HG02885 (cell line): Measurements from ENCODE around the gene SUSD1.
"Not testable (repeated sequence)": the region's sequence is repeated elsewhere in the genome, so short reads cannot be mapped to it uniquely, and the experiment has no call there.

Experiments used
- ATAC-seq: cut with Tn5 transposase; IDR thresholded peaks from one replicate; pipeline ENCODE4 v1.9.1; 2021; ENCODE audit warnings: mild to moderate bottlenecking; ENCODE audit not compliant: unreplicated experiment, poor library complexity

Gene SUSD1

DNA sequence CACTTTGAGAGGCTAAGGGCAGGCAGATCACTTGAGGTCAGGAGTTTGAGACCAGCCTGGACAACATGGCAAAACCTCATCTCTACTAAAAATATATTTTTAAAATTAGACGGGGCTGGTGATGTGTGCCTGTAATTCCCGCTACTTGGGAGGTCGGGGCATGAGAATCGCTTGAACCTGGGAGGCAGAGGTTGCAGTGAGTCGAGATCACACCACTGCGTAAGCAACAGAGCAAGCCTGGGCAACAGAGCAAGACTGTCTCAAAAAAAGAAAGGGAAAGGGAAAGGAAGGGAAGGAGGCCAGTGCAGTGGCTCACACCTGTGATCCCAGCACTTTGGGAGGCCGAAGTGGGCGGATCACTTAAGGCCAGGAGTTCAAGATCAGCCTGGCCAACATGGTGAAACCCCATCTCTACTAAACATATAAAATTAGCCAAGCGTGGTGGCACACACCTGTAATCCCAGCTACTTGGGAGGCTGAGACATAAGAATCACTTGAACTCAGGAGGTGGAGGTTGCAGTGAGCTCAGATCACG is 101.4 kb downstream of the SUSD1 start:
- not testable (repeated sequence) for ATAC-seq

DNA sequence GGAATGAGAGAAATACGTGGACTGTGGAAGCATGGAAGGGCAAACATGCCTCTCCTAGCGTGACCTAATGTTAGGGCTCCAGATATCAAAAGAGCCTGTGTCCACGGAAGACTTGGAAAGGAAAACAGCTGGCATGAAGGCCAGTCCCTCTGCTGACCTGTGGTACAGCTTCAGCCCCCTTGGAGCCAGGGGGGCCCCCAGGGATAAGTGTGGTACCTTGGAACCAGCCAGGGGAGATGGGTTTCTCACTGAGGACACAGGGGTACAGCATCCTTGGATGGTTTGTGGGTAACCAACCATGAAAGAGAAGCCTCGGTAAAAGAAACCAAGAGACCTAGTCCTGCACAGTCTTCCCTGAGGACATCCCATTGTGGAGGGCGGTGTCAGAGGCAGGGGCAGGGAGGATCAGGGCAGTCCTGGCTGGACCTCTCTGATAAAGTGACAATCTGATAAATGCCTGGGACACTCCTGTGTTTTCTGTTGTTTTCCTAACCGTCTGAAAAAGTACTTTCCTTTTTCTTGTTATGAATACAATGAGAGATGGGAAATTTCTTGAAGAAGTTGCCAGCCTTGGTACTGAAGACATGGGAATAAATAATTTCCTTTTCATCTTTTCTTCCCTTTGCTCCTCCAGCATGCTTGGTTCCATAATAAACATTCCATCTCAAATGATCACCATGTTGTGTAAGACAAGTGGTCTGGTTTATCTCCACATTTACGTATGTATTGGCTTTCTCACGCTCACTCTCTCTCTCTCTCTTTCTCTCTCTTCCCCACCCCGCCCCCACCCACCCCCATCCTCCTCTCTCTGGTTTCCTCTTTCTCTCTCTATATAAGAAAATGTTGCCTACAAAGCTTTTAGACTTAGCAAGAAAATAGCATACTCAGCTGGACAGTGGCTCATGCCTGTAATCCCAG is 102.1 kb downstream of the SUSD1 start:
- no peak for ATAC-seq

DNA sequence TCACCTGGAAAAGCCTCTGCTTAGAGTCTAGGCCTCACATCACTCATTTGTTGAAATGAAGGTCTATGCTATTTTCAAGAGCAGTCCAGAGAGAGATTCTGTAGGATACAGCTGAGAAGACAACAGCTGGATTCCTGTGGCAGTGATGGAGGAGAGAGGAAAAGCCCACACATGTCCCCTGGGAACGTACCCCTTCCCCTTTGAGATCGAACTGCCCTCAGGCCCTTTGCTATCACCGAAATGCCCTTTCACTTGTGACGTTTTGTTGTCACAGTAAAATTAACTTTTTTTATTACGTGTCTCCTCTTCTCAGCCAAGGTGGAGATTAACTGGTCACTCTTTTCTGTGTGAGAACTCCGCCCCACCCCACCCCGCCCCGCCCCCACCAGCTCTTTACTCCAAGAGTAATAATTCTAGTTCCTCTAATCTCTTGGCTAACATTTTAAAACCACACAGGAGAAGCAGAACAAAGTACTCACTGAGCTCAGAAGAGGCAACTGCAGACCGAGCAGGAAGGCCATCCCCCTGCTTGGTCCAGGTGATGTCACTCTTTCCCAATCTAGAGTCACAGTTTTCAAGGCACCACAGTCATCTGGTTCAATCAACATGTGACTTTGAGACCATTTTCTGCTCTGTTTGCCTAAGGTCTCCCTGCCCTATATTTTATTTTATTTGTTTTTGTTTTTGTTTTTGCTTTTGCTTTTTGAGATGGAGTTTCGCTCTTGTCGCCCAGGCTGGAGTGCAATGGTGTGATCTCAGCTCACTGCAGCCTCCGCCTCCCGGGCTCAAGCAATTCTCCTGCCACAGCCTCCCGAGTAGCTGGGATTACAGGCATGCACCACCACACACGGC is 105.6 kb downstream of the SUSD1 start:
- peak; percentile 44 for ATAC-seq

DNA sequence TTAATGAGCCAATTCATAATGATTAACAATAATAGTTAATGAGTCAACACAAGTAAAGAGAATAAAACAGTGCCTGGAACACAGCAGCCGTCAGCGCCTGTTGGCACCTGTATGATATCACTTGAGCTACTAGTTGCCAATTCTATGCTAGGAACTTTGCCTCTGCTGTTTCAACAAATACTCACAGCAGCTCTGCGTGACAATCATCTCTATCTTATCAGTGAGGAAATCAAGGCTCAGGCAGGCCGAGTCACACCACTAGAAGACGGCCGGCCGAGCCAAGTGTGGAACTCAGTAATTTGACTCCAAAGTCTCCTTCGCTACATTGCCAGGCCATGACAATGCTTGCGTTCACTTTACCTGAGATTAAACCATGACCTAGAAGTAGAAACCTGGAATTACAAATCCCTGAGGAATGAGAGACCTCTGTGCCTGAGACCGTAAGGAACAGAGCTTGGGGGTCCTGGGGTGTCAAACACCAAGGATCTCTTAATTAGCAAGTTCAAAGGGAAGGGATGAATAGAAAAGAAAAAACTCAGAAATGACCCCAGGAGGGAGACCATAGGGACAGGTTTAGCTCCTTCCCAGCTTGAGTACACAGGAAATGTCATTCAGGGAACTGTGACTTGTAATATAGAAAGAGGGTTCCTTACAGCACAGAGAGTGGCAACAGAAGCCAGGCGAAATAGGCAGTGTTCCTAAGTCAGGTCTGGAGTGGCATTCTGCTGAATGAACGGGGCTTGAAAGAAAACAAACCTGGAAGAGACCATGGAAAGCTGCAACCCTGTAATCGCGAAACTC is 109.1 kb downstream of the SUSD1 start:
- ATAC-seq, result no peak

DNA sequence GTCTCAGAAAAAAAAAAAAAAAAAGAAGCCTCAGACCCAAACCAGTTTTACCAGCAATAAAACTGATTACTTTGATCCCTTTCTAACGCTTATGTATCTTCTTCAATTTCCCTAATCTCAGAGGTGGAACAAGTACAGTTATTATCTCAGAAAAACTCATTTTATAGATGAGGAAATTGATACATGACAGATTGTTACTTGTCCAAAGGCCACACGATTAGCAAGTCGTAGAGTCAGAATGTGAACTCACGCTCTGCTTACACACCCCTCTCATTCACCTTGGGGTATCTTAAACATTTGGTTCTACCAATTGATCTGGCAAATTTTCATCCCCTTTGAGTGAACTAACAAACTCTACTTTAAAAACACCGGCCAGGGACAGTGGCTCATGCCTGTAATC is 110.2 kb downstream of the SUSD1 start:
- no peak for ATAC-seq

DNA sequence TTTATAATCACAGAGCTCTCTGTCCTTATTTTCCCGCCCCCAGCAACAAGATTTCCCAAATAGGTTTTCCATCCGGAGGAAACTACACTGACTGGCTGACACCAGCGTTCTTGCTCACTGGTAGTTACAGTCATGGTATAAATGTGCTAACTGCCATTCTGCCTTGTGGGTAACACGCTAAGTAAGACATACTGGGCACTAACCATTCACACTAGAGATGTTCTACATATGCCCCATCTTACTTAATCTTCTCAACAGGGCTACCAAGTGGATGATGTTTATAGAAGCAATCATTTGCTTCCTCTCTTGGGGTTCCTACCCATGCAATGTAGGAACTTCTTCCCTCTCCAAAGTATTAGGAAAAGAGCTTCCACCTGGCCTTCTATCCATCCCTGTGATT is 111.5 kb downstream of the SUSD1 start:
- ATAC-seq, result no peak

DNA sequence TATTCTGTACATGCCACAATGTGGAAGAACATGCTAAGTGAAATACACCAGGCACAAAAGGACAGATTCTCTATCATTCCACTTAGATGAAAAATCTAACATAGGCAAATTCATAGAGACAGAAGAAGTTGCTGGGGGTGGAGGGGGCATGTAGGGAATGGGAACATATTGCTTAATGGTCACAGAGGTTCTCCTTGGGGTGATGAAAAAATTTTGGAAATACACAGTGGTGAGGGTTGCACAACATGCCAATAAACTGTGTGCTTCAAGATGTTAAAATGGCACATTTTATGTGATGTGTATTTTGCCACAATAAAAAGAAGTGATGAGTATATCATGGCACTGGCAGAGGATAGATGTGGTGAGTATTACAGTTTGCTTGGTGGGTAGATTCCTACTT is 111.9 kb downstream of the SUSD1 start:
- no peak for ATAC-seq

DNA sequence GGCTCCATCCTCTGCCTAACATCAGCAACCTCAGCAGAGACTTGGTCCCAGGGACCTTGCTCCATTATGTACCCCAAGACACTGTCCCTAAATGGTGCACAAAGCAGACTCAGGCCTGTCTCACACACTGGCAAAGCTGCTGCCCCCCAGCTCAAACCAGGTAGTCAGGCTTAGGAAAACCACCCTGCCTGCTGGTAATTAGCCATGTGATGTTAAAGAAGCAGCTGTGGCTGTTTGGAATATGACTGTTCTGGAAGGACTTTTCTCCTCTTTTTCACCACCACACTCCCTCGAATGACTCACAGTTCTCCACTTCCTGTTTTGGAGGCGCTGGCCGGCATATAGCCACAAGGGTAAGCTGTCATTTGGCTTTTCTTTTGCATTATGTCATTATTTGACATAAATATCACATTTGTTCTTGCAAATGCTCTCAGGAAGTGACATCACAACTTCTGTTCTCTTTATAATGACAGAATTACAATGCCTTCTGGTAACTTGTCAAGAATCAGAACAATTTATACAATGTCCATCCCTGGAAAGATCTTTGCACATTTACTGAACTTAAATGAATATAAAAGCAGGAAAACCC is 113.9 kb downstream of the SUSD1 start:
- ATAC-seq, result peak; percentile 80

DNA sequence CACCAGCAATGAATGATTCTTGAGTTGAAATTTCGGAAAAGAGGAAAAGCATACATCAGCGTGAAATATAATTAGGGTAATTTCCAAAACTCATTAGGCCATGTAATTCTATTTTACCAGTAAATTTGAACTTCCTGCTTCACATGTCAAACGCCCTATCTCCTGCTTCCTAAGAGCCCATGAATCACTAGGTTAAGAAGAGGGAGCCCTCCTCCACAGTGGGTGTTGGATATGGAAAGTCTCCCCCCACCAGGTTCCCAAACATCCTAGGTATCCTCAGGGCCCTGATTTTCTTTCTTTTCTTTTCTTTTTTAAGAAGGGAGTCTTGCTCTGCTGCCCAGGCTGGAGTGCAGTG is 115.2 kb downstream of the SUSD1 start:
- ATAC-seq, result no peak

DNA sequence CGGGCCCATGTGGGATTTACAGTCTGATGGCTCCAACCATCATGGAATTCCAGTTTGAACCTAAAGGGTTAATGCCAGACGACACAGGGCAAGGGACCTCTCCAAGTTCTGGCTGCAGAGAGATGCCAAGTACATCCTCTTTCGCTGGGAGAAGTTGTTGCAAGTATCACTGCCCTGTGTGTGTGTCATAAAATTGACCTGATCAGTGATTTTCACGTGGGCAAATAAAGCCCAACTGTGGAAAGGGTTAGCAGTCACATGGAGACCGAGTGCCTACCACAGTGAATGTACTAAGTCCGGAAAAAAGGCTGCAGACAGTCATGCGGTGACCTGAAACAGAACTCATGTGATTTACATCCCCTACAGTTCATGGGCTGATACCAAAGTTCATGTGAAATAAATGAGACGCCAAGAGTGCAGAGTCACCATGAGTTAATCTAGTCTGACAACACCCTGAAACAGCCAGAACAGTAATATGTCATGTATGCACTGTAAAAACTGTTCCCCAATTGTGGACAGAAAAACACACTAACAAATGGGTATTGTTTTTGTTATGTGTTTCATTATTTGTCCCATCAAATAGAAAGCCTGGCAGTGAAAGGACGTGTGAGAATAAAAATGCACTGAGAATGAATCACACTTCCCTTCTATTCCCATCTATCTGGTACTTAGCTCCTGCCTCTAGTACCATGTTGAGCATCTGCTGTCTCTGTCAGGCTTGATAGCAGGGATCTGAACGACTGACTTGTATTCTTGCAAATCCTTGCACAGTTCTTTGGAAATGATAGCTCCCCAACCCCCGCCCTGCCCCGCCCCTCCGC is 115.7 kb downstream of the SUSD1 start:
- peak; percentile 53 for ATAC-seq

DNA sequence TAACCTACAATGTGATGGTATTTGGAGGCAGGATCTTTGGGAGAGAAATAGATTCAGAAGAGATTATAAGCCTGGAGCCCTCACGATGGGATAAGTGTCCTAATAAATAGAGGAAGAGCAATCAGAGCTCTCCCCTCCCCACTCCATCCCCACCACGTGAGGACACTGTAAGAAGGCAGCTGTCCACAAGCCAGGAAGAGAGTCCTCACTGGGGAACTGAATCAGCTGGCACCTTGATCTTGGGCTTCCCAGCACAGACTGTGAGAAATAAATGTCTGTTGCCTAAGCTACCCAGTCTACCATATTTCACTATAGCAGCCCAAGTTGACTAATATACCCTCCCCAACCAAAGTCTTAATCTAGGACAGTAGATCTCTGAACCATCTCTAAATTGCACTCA is 118.1 kb downstream of the SUSD1 start:
- ATAC-seq, result no peak

DNA sequence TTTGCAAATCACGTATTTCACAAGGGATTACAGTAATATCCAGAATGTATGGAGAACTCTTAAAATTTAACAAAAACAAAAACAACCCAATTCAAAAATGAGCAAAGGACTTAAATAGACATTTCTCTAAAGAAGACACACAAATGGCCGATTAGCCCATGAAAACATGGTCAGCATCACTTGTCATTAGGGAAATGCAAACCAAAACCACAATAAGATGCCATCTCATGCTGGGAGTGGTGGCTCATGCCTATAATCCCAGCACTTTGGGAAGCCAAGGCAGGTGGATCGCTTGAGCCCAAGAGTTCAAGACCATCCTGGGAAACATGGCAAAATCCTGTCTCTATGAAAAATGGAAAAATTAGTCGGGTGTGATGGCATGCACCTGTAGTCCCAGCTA is 120.2 kb downstream of the SUSD1 start:
- ATAC-seq, result no peak

DNA sequence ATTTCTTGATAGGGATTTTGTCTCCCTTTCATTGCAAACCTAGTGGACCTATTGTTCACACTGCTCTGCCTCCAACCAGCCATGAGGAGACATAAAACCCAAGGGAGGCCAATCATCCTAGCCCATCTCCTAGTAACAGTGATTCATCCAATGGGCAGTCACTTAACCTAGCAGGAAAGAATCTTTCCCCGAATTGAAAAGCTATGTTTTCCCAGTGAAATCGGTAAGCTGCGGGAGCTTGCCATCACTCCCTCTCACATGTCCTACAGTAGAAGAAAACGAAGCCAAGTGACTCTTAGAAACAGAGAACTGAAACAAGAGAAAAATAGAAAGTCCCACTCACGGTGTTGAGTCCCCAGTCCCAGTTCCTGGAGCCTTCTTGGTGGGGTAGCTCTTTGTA is 123.3 kb downstream of the SUSD1 start:
- peak; percentile 47 for ATAC-seq

DNA sequence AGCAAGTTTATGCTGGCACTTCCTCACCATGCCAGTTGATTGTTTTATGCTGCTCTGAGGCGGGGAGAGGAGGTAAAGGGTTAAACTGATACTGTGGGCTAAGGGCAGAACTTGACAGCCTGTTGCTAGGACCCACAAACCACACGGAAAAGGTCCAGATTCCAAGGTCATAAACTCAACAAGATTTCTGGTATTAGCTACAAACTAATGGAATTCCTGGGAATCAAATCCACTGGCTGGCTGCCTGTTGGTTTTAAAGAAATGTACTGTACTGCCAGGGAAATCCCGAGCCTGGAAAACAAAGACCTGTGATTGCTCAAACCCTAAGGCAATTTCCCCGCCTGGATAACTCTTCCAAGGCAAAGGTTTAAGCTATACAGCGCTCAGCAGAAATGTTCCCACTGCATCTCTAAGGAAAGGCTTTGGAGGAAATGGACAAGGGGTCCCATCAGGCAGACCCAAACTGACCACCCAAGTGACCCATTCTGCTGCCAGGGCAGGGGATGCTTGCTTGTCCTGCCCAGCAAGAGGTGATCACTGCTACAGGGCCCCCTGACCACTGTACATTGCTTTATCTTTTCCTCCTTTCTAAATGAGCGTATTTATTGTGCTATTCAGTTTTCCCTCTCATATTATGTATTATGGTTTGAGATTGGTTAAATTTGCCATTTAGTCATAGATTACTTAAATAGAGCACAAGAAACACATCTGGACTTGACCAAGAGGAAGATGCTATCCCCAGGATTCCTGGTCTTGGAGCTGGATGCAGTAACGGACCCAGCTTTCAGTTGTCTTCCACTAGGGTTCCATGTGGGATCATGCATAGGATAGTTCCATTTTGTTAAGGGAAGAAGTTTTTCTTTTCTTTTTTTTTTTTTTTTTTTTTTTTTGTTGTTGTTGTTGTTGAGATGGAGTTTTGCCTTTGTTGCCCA is 124.3 kb downstream of the SUSD1 start:
- no peak for ATAC-seq

DNA sequence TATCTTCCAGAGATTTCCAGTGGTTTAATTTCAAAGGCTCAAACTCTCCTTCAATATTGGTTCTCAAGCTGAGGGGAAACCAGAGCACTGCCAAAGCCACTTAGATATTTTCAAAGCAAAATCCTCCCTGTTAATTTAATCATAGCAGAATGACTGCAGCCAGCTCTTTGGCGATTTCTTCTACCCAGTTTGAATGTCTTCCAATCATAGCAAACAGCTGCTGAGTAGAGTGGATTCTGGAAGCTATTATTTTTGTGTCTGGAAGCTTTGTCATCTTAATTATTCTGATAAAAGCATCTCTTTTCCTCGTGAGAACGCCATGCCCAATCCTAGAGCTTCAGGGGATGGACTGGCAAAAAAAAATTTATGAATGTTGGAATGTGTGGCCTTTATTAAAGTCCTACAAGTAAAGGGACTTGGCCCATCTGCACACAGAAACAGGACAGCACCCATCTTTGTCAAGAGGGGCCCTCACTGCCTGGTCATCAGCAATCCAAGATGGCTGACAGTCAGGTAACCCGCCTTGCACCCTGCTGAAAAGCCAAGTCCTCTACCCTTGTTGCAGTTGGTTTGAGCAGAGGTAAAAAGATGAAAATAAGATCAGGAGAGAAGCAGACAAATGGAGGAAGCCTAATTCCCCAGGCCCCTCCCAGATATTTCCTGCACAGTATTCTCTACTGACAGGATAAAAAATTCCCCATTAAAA is 125.1 kb downstream of the SUSD1 start:
- no peak for ATAC-seq

DNA sequence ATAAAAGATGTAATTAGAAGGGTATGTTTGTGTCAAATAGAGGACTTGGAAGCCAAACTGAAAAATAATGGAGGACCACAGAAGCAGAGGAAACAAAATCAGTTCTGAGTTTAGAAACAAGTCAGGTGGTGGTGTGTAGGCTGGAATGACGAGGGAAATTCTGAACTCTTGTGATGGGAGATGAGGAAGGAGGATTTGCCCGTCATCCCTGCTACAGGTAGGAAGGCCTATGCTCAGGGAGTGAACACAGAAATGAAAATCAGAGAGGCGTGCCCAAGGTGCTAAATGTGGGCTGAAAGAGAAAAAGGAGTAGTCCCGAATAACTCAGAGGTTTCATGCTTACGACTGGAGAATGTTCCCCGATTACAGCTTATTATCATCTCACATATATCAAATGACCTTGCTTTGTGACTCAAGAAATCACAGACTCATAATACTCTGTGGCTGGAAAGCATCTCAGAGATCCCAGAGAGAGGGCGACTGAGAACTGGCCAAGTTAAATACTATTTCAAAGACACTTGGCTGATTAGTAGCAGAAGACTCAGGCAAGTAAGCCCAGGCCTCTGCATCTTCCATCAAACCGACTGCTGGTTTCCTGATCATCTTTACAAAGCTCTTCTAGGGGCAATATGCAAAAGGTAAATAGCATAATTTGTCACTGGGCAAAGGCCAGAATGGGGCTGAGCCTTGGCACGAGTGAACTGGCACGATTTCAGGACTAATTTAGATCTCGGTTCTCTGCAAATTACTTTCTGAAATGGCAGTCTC is 126.0 kb downstream of the SUSD1 start:
- ATAC-seq, result no peak

DNA sequence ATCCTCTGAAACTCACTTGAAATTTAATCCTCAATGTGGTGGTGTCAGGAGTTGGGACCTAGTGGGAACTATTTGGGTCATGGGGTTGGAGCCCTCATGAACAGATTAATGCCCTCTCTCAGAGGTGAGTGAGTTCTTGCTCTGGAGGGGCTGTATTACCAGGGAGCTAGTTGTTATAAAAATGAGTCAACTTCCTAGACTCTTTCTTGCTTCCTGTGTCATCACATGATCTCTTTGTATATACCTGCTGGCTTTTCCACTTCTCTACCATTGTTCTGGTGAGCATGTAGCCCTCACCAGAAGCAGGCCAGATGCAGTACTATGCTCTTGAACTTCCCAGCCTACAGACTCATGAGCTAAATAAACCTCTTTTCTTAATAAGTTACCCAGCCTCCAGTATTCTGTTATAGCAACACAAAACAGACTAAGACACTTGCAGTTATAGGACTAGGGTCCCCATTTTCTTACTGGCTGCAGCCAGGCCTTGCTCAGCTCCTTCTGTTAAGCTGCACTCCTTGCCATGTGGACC is 127.5 kb downstream of the SUSD1 start:
- no peak for ATAC-seq
